Medulla oblongata (tissue), 1 donor: ENCODE data around the gene D2HGDH.
"Not testable (repeated sequence)": the region's sequence is repeated elsewhere in the genome, so short reads cannot be mapped to it uniquely, and the experiment has no call there.

ENCODE experiments used
- DNase-seq: peaks from one replicate; pipeline ENCODE4 v3.0.0-alpha.2; 2015; ENCODE audit errors: extremely low spot score

The D2HGDH gene

GRCh38 chr2:241748468-241749256, 14.2 kb downstream of the D2HGDH start:
- no peak for DNase-seq

- DNase-seq, result no peak
Observed at GRCh38 chr2:241750076-241750840, 15.8 kb downstream of the D2HGDH start.

GRCh38 chr2:241751152-241751551, 16.7 kb downstream of the D2HGDH start:
- no peak for DNase-seq

- DNase-seq, result no peak
Observed at GRCh38 chr2:241751776-241752175, 17.3 kb downstream of the D2HGDH start.

GRCh38 chr2:241752253-241752652, 17.8 kb downstream of the D2HGDH start:
- no peak for DNase-seq

GRCh38 chr2:241752689-241753276, 18.4 kb downstream of the D2HGDH start:
- DNase-seq, result no peak

GRCh38 chr2:241753493-241753892, 19.1 kb downstream of the D2HGDH start:
- DNase-seq, result no peak

- DNase-seq, result no peak
Observed at GRCh38 chr2:241754042-241754441, 19.6 kb downstream of the D2HGDH start.

GRCh38 chr2:241755166-241755565, 20.7 kb downstream of the D2HGDH start:
- no peak for DNase-seq

- DNase-seq, result no peak
Observed at GRCh38 chr2:241755777-241756176, 21.3 kb downstream of the D2HGDH start.

- DNase-seq, result no peak
Observed at GRCh38 chr2:241759067-241759807, 24.8 kb downstream of the D2HGDH start.

- DNase-seq, result not testable (repeated sequence)
Observed at GRCh38 chr2:241759893-241760292, 25.5 kb downstream of the D2HGDH start.

- no peak for DNase-seq
Observed at GRCh38 chr2:241760301-241760771, 25.9 kb downstream of the D2HGDH start.

GRCh38 chr2:241762321-241762932, 28.0 kb downstream of the D2HGDH start:
- no peak for DNase-seq

GRCh38 chr2:241762933-241763369, 28.5 kb downstream of the D2HGDH start:
- DNase-seq, result no peak

GRCh38 chr2:241763551-241764274, 29.3 kb downstream of the D2HGDH start:
- DNase-seq, result no peak

GRCh38 chr2:241764275-241765241, 30.1 kb downstream of the D2HGDH start:
- no peak for DNase-seq

GRCh38 chr2:241767464-241768250, 33.2 kb downstream of the D2HGDH start:
- no peak for DNase-seq
